Erythroblast (primary cell): Measurements from ENCODE around the gene MUTYH.

Experiments used
- GATA1 ChIP-seq: IDR thresholded peaks from 2 replicates; pipeline ENCODE4 v1.6.1; 2011; ENCODE audit warnings: low read depth, mild to moderate bottlenecking, control low read depth, low read length, moderate library complexity
- POLR2A ChIP-seq: IDR thresholded peaks from 2 replicates; pipeline ENCODE4 v1.6.1; 2011; ENCODE audit warnings: mild to moderate bottlenecking, low read length

DNA sequence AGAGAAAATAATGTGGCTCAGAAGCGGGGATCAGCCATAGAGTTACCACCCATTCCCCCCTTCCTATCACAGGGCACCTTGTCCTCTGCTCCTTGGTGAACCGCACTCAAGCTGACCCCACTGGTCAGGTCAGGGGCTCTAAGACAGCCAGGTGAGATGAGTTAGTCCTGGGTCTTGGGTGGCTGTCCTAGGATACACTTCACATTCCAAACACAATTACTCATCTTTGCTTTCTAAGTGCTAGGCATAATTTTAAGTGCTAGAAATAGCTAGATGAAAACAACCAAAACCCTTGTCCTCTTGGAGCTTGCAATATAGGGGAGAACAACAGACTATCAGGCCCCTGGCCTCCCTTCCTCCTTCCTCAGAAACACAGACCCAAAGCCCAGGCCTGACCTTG is 7.8 kb upstream of the MUTYH start:
- TF ChIP-seq POLR2A (no peak), GATA1 (no peak)
